Cardiac muscle cell (in vitro differentiated cells and primary cell): Measurements from ENCODE around the gene LCTL. TPM values are rescaled to one million over a fixed set of nuclear protein-coding genes. Genes with fewer than 3 reads are reported as not detected.

ENCODE experiments used
- DNase-seq, 2 donors: peaks; one replicate each; pipeline versions ENCODE4 v3.0.0 to v3.0.0-alpha.2; 2010 to 2017; ENCODE audit warnings: low read depth in 1 of 2, low spot score in 1 of 2
- H3K27ac ChIP-seq: fragments of 200-600 bp; sonication (generic); 2 replicates; pipeline ENCODE4 v1.5.1; 2016
- H3K27me3 ChIP-seq: fragments of 200-600 bp; sonication (generic); 2 replicates; pipeline ENCODE4 v1.6.0; 2016; ENCODE audit warnings: control low read depth
- H3K36me3 ChIP-seq: fragments of 200-600 bp; sonication (generic); 2 replicates; pipeline ENCODE4 v1.5.1; 2016; ENCODE audit warnings: control low read depth
- H3K4me1 ChIP-seq: fragments of 200-600 bp; sonication (generic); 2 replicates; pipeline ENCODE4 v1.8.1; 2017; ENCODE audit warnings: low read depth, mild to moderate bottlenecking, mixed run types
- H3K4me3 ChIP-seq: fragments of 200-600 bp; sonication (generic); 2 replicates; pipeline ENCODE4 v1.5.1; 2016; ENCODE audit warnings: mild to moderate bottlenecking
- H3K9me3 ChIP-seq: fragments of 200-600 bp; sonication (generic); 2 replicates; pipeline ENCODE4 v1.5.1; 2017; ENCODE audit warnings: low read depth, mild to moderate bottlenecking, control low read depth
- CTCF ChIP-seq: IDR thresholded peaks from 2 replicates; pipeline ENCODE4 v1.5.1; 2012; ENCODE audit warnings: low read depth, mild to moderate bottlenecking, low read length
- polyA plus RNA-seq: library from polyadenylated mRNA; unstranded; fragments of >200 nt; fragmentation: Nextera tagmentation; extraction: Ambion mirVana; gene quantifications from 2 replicates; pipeline ENCODE4 v1.2.1, GENCODE V29; 2016
- total RNA-seq: library from RNA; depleted of rRNA; stranded (reverse); fragments of >200 nt; gene quantifications from 2 replicates; pipeline ENCODE4 v1.2.3, GENCODE V29; 2016

LCTL gene
- total and polyA plus RNA-seq, 2 experiments from 2014 or later = 0.20 to 0.27 TPM

GRCh38 chr15:66563566-66564110 lies 2.2 kb downstream of the LCTL start:
- H3K27ac ChIP-seq = no peak overlapping the region
- H3K36me3 ChIP-seq = no peaks in the 10 kb centered on the region
- no peak for TF ChIP-seq CTCF
- DNase-seq = no peak
- no peaks in the 10 kb centered on the region for H3K9me3 ChIP-seq
- no peaks in the 10 kb centered on the region for H3K27me3 ChIP-seq
- no peak overlapping the region for H3K4me3 ChIP-seq
- no peaks in the 10 kb centered on the region for H3K4me1 ChIP-seq

GRCh38 chr15:66563126-66563525 lies 2.7 kb downstream of the LCTL start:
- H3K9me3 ChIP-seq = no peaks in the 10 kb centered on the region
- H3K27me3 ChIP-seq = no peaks in the 10 kb centered on the region
- no peaks in the 10 kb centered on the region for H3K36me3 ChIP-seq
- no peak overlapping the region for H3K27ac ChIP-seq
- no peak for TF ChIP-seq CTCF
- no peak overlapping the region for H3K4me3 ChIP-seq
- no peaks in the 10 kb centered on the region for H3K4me1 ChIP-seq
- DNase-seq = no peak

- H3K27me3 ChIP-seq = no peaks in the 10 kb centered on the region
- no peak overlapping the region for H3K27ac ChIP-seq
- no peak for DNase-seq
- no peaks in the 10 kb centered on the region for H3K4me1 ChIP-seq
- H3K36me3 ChIP-seq = no peaks in the 10 kb centered on the region
- H3K9me3 ChIP-seq = no peaks in the 10 kb centered on the region
- no peak for TF ChIP-seq CTCF
- no peak overlapping the region for H3K4me3 ChIP-seq
These were observed 4.8 kb downstream of the LCTL start for GRCh38 chr15:66560856-66561525.

- Histone ChIP-seq H3K36me3 (no peaks in the 10 kb centered on the region), H3K27me3 (no peaks in the 10 kb centered on the region), H3K27ac (no peak overlapping the region), H3K4me3 (no peak overlapping the region), H3K9me3 (no peaks in the 10 kb centered on the region), H3K4me1 (no peaks in the 10 kb centered on the region)
- DNase-seq = no peak
- no peak for TF ChIP-seq CTCF
These were observed 7.5 kb downstream of the LCTL start for GRCh38 chr15:66558271-66558670.

- no peaks in the 10 kb centered on the region for H3K9me3 ChIP-seq
- TF ChIP-seq CTCF = no peak
- no peak for DNase-seq
- no peaks in the 10 kb centered on the region for H3K36me3 ChIP-seq
- H3K27me3 ChIP-seq = no peaks in the 10 kb centered on the region
- no peaks in the 10 kb centered on the region for H3K4me1 ChIP-seq
- H3K27ac ChIP-seq = no peak overlapping the region
- no peak overlapping the region for H3K4me3 ChIP-seq
These were observed 10.1 kb downstream of the LCTL start for GRCh38 chr15:66555685-66556084.
